Measurements from ENCODE around the gene COL9A1. TPM values are rescaled to one million over a fixed set of nuclear protein-coding genes. Genes with fewer than 3 reads are reported as not detected.

COL9A1 gene
- total and polyA plus RNA-seq, 2 donors (not counting 1 experiment from before 2014, with no cell fraction given), result not detected

DNA sequence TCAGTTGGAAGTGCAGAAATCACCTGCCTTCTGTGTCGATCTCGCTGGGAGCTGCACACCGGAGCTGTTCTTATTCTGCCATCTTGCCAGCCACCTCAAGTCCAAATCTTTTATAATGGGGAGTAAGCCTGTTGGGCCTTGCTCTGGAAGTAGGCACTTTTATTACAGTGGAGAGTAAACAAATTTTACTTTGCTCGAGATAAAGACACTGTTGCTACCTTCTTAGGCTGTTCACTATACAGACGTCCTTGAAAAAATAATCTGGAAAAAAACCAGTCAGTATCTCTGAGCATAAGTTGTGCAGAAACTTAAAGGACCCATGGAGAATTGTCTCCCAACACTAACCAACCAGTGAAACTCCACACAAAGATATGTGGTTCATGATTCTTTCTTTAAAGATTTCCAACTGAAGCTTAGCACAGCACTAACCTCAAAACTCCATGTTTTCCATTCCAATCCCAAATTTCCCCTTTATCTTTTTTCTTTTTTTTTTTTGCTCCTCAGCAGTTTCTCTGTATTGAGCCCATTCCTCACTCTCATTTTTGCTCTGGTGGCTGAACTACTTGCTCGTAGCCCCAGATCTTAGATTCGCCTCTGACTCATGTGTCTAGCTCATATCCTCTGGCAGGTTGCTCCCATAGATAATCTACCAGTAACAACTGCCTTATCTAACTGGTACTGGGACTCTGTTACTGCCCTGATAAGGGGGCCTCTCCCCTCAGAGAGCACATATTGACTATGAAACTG lies 34.3 kb upstream of the COL9A1 start:
- ChIA-PET POLR2A (no interaction called here), CTCF (interaction anchor here (0.6 kb wide), 1 partner anchor 9 kb away, joined by 4 read pairs; no protein-coding TSS in a partner anchor)
- no peak overlapping the region for H3K4me3 ChIP-seq (ENCODE audit: control extremely low read depth in 1 of 5, extremely low read depth in 1 of 5, insufficient read depth in 1 of 5, low read depth in 2 of 5, low read length in 4 of 5)
- Mint-ChIP-seq H3K4me3 (no peak overlapping the region), H3K27me3 (peaks cover 26% of the 10 kb centered on the region), H3K27ac (no peak overlapping the region), H3K4me1 (no peaks in the 10 kb centered on the region), H3K9me3 (ENCODE audit: insufficient read depth) (no peaks in the 10 kb centered on the region)
- no peak overlapping the region for H3K4me2 ChIP-seq (replicated peaks; ENCODE audit: low read depth, low read length, poor library complexity, severe bottlenecking)
- H3K27me3 ChIP-seq (replicated peaks in 1 of 4; ENCODE audit: control extremely low read depth in 1 of 4, control insufficient read depth in 3 of 4, insufficient read depth in 4 of 4, low read length in 3 of 4), result peaks cover 0 to 5% (median 0%) of the 10 kb centered on the region in 4 experiments
- H4K20me1 ChIP-seq (ENCODE audit: control insufficient read depth, insufficient read depth, low read length, poor library complexity, severe bottlenecking), result no peaks in the 10 kb centered on the region
- no peak for DNase-seq
- intact Hi-C loops (cut with micrococcal nuclease), result no loop called here
- peaks cover 0 to 2% (median 0%) of the 10 kb centered on the region in 3 donors for H3K9me3 ChIP-seq (ENCODE audit: control extremely low read depth in 1 of 3, control insufficient read depth in 2 of 3, insufficient read depth in 1 of 3, low read length in 2 of 3)
- ATAC-seq (ENCODE audit: low read depth), result no peak
- H3K36me3 ChIP-seq (replicated peaks in 1 of 2; ENCODE audit: control extremely low read depth in 1 of 2, control insufficient read depth in 1 of 2, extremely low read depth in 1 of 2, insufficient read depth in 2 of 2, low read length in 1 of 2), result no peaks in the 10 kb centered on the region
- 87% methylated on average over 4 of the region's 7 CpGs for WGBS (ENCODE audit: insufficient coverage)
- no peak overlapping the region for H2AFZ ChIP-seq (ENCODE audit: insufficient read depth, low read depth, low read length, poor library complexity, severe bottlenecking)
- H3K9ac ChIP-seq (ENCODE audit: low read length), result no peak overlapping the region
- TF ChIP-seq EZH2 (IDR thresholded peaks at IDR 0.05; ENCODE audit: borderline replicate concordance, insufficient read depth, low read depth, low read length, poor library complexity, severe bottlenecking), result no peak
- TF ChIP-seq, protein P1, sequence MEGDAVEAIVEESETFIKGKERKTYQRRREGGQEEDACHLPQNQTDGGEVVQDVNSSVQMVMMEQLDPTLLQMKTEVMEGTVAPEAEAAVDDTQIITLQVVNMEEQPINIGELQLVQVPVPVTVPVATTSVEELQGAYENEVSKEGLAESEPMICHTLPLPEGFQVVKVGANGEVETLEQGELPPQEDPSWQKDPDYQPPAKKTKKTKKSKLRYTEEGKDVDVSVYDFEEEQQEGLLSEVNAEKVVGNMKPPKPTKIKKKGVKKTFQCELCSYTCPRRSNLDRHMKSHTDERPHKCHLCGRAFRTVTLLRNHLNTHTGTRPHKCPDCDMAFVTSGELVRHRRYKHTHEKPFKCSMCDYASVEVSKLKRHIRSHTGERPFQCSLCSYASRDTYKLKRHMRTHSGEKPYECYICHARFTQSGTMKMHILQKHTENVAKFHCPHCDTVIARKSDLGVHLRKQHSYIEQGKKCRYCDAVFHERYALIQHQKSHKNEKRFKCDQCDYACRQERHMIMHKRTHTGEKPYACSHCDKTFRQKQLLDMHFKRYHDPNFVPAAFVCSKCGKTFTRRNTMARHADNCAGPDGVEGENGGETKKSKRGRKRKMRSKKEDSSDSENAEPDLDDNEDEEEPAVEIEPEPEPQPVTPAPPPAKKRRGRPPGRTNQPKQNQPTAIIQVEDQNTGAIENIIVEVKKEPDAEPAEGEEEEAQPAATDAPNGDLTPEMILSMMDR (IDR thresholded peaks at IDR 0.05), result no peak
- H3K79me2 ChIP-seq (ENCODE audit: control insufficient read depth, insufficient read depth, low read length), result no peaks in the 10 kb centered on the region
- H3K27ac ChIP-seq (ENCODE audit: low read length in 2 of 2), result no peak overlapping the region
- no peaks in the 10 kb centered on the region for H3K4me1 ChIP-seq (ENCODE audit: control insufficient read depth in 2 of 2, insufficient read depth in 2 of 2, low read length in 2 of 2)

DNA sequence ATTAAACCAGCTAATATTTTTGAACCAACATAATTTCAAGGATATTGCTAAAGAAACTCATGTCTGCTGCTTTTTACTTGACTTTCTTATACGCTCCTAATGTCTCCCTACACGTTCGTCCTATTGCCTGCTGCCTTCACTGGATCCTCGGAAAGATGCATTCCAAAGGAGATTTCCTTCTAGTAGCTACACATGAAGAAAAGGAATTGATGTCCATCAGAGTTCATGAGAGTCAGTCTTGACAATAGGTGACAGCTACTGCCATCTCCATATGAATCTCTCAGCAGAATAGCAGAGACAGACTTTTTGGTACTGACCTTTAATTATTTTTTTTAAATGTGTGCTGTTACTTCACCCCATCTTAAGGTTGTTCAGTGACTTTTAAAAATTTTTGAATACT lies 24.2 kb upstream of the COL9A1 start:
- Histone ChIP-seq H3K27ac (ENCODE audit: low read length in 2 of 2) (no peak overlapping the region), H3K27me3 (replicated peaks in 1 of 4; ENCODE audit: control extremely low read depth in 1 of 4, control insufficient read depth in 3 of 4, insufficient read depth in 4 of 4, low read length in 3 of 4) (peaks cover 0 to 4% (median 0%) of the 10 kb centered on the region in 4 experiments), H3K9me3 (ENCODE audit: control extremely low read depth in 1 of 3, control insufficient read depth in 2 of 3, insufficient read depth in 1 of 3, low read length in 2 of 3) (no peaks in the 10 kb centered on the region), H2AFZ (ENCODE audit: insufficient read depth, low read depth, low read length, poor library complexity, severe bottlenecking) (no peak overlapping the region), H3K9ac (ENCODE audit: low read length) (no peak overlapping the region), H3K4me3 (ENCODE audit: control extremely low read depth in 1 of 5, extremely low read depth in 1 of 5, insufficient read depth in 1 of 5, low read depth in 2 of 5, low read length in 4 of 5) (no peak overlapping the region), H4K20me1 (ENCODE audit: control insufficient read depth, insufficient read depth, low read length, poor library complexity, severe bottlenecking) (no peaks in the 10 kb centered on the region), H3K4me1 (ENCODE audit: control insufficient read depth in 2 of 2, insufficient read depth in 2 of 2, low read length in 2 of 2) (no peaks in the 10 kb centered on the region), H3K79me2 (ENCODE audit: control insufficient read depth, insufficient read depth, low read length) (no peaks in the 10 kb centered on the region), H3K4me2 (replicated peaks; ENCODE audit: low read depth, low read length, poor library complexity, severe bottlenecking) (no peak overlapping the region), H3K36me3 (replicated peaks in 1 of 2; ENCODE audit: control extremely low read depth in 1 of 2, control insufficient read depth in 1 of 2, extremely low read depth in 1 of 2, insufficient read depth in 2 of 2, low read length in 1 of 2) (no peaks in the 10 kb centered on the region)
- H3K4me3 Mint-ChIP-seq, result no peak overlapping the region
- peaks cover 3% of the 10 kb centered on the region for H3K27me3 Mint-ChIP-seq
- H3K27ac Mint-ChIP-seq, result no peak overlapping the region
- CTCF ChIA-PET, result interaction anchor here (1.2 kb wide), 1 partner anchor 18 kb away, joined by 3 read pairs; no protein-coding TSS in a partner anchor
- 90% methylated on average over 2 of the region's 4 CpGs for WGBS (ENCODE audit: insufficient coverage)
- TF ChIP-seq EZH2 (IDR thresholded peaks at IDR 0.05; ENCODE audit: borderline replicate concordance, insufficient read depth, low read depth, low read length, poor library complexity, severe bottlenecking), result no peak
- TF ChIP-seq, protein P1 (IDR thresholded peaks at IDR 0.05), result no peak
- H3K9me3 Mint-ChIP-seq (ENCODE audit: insufficient read depth), result no peaks in the 10 kb centered on the region
- DNase-seq (no peak), ATAC-seq (ENCODE audit: low read depth) (no peak)
- POLR2A ChIA-PET, result no interaction called here
- no peaks in the 10 kb centered on the region for H3K4me1 Mint-ChIP-seq
- intact Hi-C loops (cut with micrococcal nuclease), result no loop called here

Data from B cell (primary cell).